K562 (cell line): ENCODE measurements around the gene CDCA7. TPM values are rescaled to one million over a fixed set of nuclear protein-coding genes. Genes with fewer than 3 reads are reported as not detected.

Source experiments
- ARNT ChIP-seq, 2 experiments: fragments of 450-650 bp; IDR thresholded peaks; 2 replicates each; pipeline ENCODE4 v1.6.1; 2016; ENCODE audit warnings: mild to moderate bottlenecking in 1 of 2
- CREB1 ChIP-seq, 2 experiments: sonication (generic) in 1 of 2; formaldehyde crosslinking in 1 of 2; IDR thresholded peaks; 2 replicates each; pipeline versions ENCODE4 v1.6.1 to v1.8.0; 2012 to 2022; ENCODE audit warnings: inconsistent platforms in 1 of 2, mild to moderate bottlenecking in 1 of 2, missing genetic modification reagents in 1 of 2, moderate library complexity in 1 of 2
- DDX20 ChIP-seq: fragments of 450-650 bp; IDR thresholded peaks from 2 replicates; pipeline ENCODE4 v1.6.1; 2016; ENCODE audit warnings: missing genetic modification characterization, low read depth, mild to moderate bottlenecking, missing compliant biosample characterization, moderate library complexity
- FIP1L1 ChIP-seq: fragments of 200-400 bp; formaldehyde crosslinking; IDR thresholded peaks from 2 replicates; pipeline ENCODE4 v1.6.1; 2018; ENCODE audit warnings: mild to moderate bottlenecking, low read depth, low read length; ENCODE audit not compliant: poor library complexity, severe bottlenecking
- FOS ChIP-seq: IDR thresholded peaks from 3 replicates; pipeline ENCODE4 v1.6.1; 2011; ENCODE audit not compliant: insufficient read length; ENCODE audit errors: extremely low read depth
- HDAC3 ChIP-seq: fragments of 450-650 bp; IDR thresholded peaks from 2 replicates; pipeline ENCODE4 v1.6.1; 2018; ENCODE audit warnings: borderline replicate concordance, mild to moderate bottlenecking, moderate library complexity; ENCODE audit not compliant: partially characterized antibody
- KDM5B ChIP-seq: fragments of 200-600 bp; sonication (generic); IDR thresholded peaks from 2 replicates; pipeline ENCODE4 v1.6.1; 2012; ENCODE audit warnings: low read depth, mild to moderate bottlenecking, moderate library complexity, low read length, control low read depth, inconsistent platforms; ENCODE audit not compliant: insufficient replicate concordance
- KHSRP ChIP-seq: fragments of 450-650 bp; IDR thresholded peaks from 2 replicates; pipeline ENCODE4 v1.6.1; 2017
- KLF10 ChIP-seq: fragments of 250-450 bp; sonication (Bioruptor Pico); IDR thresholded peaks from 2 replicates; pipeline ENCODE4 v1.6.1; 2021; ENCODE audit warnings: matching md5 sums
- NFE2 ChIP-seq: IDR thresholded peaks from 2 replicates; pipeline ENCODE4 v1.6.1; 2014; ENCODE audit warnings: antibody characterized with exemption, low read depth
- NR2C1 ChIP-seq, 2 experiments: fragments of 450-650 bp; IDR thresholded peaks; 2 replicates each; pipeline ENCODE4 v1.6.1; 2017; ENCODE audit warnings: mild to moderate bottlenecking in 2 of 2, antibody characterized with exemption in 1 of 2, inconsistent platforms in 1 of 2, missing compliant biosample characterization in 1 of 2, missing genetic modification characterization in 1 of 2
- NR2F6 ChIP-seq: fragments of 450-650 bp; formaldehyde crosslinking; IDR thresholded peaks from 2 replicates; pipeline ENCODE4 v1.4.0; 2020; ENCODE audit warnings: mild to moderate bottlenecking
- NR3C1 ChIP-seq: sonication (generic); formaldehyde crosslinking; IDR thresholded peaks from 2 replicates; pipeline ENCODE4 v1.8.1; 2022; ENCODE audit warnings: missing genetic modification reagents
- PTTG1 ChIP-seq: fragments of 450-650 bp; IDR thresholded peaks from 2 replicates; pipeline ENCODE4 v1.6.1; 2016; ENCODE audit warnings: low read depth, mild to moderate bottlenecking, missing genetic modification characterization, missing compliant biosample characterization
- SMAD3 ChIP-seq: fragments of 450-650 bp; formaldehyde crosslinking; conservative IDR thresholded peaks from 2 replicates; pipeline ENCODE4 v1.4.0; 2020; ENCODE audit warnings: mild to moderate bottlenecking
- STAT5B ChIP-seq: fragments of 250-450 bp; sonication (Bioruptor Pico); IDR thresholded peaks from 2 replicates; pipeline ENCODE4 v1.8.0; 2021; ENCODE audit warnings: mild to moderate bottlenecking, inconsistent platforms
- ZBED1 ChIP-seq: IDR thresholded peaks from 2 replicates; pipeline ENCODE4 v1.6.1; 2014
- ZNF174 ChIP-seq: fragments of 250-450 bp; sonication (Bioruptor Pico); IDR thresholded peaks from 2 replicates; pipeline ENCODE4 v1.4.0; 2020; ENCODE audit warnings: mild to moderate bottlenecking
- ZNF263 ChIP-seq: sonication (generic); formaldehyde crosslinking; IDR thresholded peaks from 2 replicates; pipeline ENCODE4 v1.8.0; 2022; ENCODE audit warnings: mild to moderate bottlenecking, missing genetic modification reagents, borderline replicate concordance
- ZNF444 ChIP-seq: fragments of 250-450 bp; sonication (Bioruptor Pico); IDR thresholded peaks from 2 replicates; pipeline ENCODE4 v1.4.0; 2020; ENCODE audit warnings: mild to moderate bottlenecking, moderate library complexity
- polyA plus RNA-seq, 8 experiments: library from polyadenylated mRNA; depleted of rRNA in 4 of 8; stranded (reverse) in 5 of 8; unstranded in 3 of 8; fragments of >200 nt; fragmentation: Nextera tagmentation in 2 of 8; fragmentation: Illumina TruSeq in 1 of 8; extraction: Ambion mirVana in 2 of 8; extraction: Trizol in 1 of 8; gene quantifications; 2 replicates each; pipeline versions ENCODE4 v1.2.1 to v1.2.3, GENCODE V29; 2011 to 2014; ENCODE audit warnings: inconsistent platforms in 1 of 8, missing spikeins in 1 of 8
- total RNA-seq, 7 experiments: library from RNA; depleted of rRNA in 6 of 7; stranded (reverse); fragments of >200 nt in 6 of 7; fragmentation: Illumina TruSeq in 2 of 7; extraction: Trizol in 2 of 7; gene quantifications; 2 replicates each; pipeline versions ENCODE4 v1.2.1 to v1.2.3, GENCODE V29; 2011 to 2021; ENCODE audit warnings: low replicate concordance in 1 of 7
- TF ChIP-seq, protein P1 (sequence below): sonication (generic); formaldehyde crosslinking; IDR thresholded peaks from 2 replicates; pipeline ENCODE4 v1.5.0; 2020; ENCODE audit warnings: missing genetic modification reagents
- TF ChIP-seq, protein P2 (sequence below): sonication (generic); formaldehyde crosslinking; IDR thresholded peaks from 2 replicates; pipeline ENCODE4 v1.8.1; 2023; ENCODE audit warnings: mild to moderate bottlenecking, missing genetic modification reagents
- TF ChIP-seq, protein P3 (sequence below): fragments of 150-350 bp; conservative IDR thresholded peaks from 2 replicates; pipeline ENCODE4 v1.6.1; 2014; ENCODE audit warnings: low read length

Gene CDCA7
- total and polyA plus RNA-seq, 9 of the 15 experiments (the other 6 are each of a cell fraction or from before 2014, with no cell fraction given), result 28.5 to 122 (median 51.0) TPM

DNA sequence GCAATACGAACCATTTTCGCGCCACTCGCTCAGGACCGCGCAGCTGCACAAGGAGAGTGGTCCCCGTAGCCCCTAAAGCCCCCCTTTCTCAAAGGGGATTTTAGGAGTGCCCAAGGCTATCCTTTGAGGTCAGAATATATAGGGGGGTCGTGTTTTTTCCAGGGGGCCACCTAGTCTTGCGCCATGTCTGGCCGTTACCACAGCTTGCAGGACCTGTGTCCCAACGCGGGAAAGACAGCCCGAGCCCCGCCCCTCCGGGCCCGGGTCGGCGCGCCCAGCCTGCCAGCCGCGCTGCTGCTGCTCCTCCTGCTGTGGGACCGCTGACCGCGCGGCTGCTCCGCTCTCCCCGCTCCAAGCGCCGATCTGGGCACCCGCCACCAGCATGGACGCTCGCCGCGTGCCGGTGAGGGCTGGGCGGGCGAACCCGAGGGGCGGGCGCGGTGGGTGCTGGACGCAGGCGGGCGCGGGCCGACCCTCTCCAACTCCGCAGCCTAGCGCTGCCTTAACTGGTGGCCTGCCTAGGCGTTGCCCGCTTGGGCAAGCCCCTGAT lies at the start of gene CDCA7 (continued):
- TF ChIP-seq KDM5B, result peak; percentile 59
- no peak for TF ChIP-seq ZNF444 (CRISPR knock-in tag)
- TF ChIP-seq ARNT (IDR thresholded peaks at IDR 0.05), result peak; percentile 82 to 99; a peak in 3 of 4 replicates
- no peak for TF ChIP-seq NFE2
- TF ChIP-seq STAT5B, result no peak
- peak; percentile 2 for TF ChIP-seq HDAC3
- TF ChIP-seq FOS, result no peak
- peak; percentile 98 for TF ChIP-seq NR3C1
- no peak for TF ChIP-seq PTTG1 (tag)
- TF ChIP-seq, protein P1, sequence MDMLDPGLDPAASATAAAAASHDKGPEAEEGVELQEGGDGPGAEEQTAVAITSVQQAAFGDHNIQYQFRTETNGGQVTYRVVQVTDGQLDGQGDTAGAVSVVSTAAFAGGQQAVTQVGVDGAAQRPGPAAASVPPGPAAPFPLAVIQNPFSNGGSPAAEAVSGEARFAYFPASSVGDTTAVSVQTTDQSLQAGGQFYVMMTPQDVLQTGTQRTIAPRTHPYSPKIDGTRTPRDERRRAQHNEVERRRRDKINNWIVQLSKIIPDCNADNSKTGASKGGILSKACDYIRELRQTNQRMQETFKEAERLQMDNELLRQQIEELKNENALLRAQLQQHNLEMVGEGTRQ (CRISPR knock-in tag), result no peak
- TF ChIP-seq, protein P2, sequence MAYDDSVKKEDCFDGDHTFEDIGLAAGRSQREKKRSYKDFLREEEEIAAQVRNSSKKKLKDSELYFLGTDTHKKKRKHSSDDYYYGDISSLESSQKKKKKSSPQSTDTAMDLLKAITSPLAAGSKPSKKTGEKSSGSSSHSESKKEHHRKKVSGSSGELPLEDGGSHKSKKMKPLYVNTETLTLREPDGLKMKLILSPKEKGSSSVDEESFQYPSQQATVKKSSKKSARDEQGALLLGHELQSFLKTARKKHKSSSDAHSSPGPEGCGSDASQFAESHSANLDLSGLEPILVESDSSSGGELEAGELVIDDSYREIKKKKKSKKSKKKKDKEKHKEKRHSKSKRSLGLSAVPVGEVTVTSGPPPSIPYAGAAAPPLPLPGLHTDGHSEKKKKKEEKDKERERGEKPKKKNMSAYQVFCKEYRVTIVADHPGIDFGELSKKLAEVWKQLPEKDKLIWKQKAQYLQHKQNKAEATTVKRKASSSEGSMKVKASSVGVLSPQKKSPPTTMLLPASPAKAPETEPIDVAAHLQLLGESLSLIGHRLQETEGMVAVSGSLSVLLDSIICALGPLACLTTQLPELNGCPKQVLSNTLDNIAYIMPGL (CRISPR knock-in tag), result peak; percentile 77; the same call in 1 of the 2 replicates
- no peak for TF ChIP-seq DDX20 (tag)
- no peak for TF ChIP-seq KLF10 (CRISPR knock-in tag)
- TF ChIP-seq FIP1L1, result peak; percentile 16
- TF ChIP-seq SMAD3 (CRISPR knock-in tag), result no peak
- peak; percentile 25; the same call in 1 of the 2 replicates for TF ChIP-seq CREB1 (IDR thresholded peaks at IDR 0.05)
- TF ChIP-seq CREB1 (CRISPR knock-in tag; IDR thresholded peaks at IDR 0.05), result peak; percentile 62; the same call in 1 of the 2 replicates
- no peak for TF ChIP-seq ZNF174
- TF ChIP-seq ZNF263, result peak; percentile 77; the same call in 1 of the 2 replicates
- TF ChIP-seq NR2C1 (IDR thresholded peaks at IDR 0.05), result no peak
- no peak for TF ChIP-seq NR2C1 (tag; IDR thresholded peaks at IDR 0.05)
- TF ChIP-seq NR2F6, result no peak
- no peak; the same call in 1 of the 2 replicates for TF ChIP-seq ZBED1
- TF ChIP-seq, protein P3, sequence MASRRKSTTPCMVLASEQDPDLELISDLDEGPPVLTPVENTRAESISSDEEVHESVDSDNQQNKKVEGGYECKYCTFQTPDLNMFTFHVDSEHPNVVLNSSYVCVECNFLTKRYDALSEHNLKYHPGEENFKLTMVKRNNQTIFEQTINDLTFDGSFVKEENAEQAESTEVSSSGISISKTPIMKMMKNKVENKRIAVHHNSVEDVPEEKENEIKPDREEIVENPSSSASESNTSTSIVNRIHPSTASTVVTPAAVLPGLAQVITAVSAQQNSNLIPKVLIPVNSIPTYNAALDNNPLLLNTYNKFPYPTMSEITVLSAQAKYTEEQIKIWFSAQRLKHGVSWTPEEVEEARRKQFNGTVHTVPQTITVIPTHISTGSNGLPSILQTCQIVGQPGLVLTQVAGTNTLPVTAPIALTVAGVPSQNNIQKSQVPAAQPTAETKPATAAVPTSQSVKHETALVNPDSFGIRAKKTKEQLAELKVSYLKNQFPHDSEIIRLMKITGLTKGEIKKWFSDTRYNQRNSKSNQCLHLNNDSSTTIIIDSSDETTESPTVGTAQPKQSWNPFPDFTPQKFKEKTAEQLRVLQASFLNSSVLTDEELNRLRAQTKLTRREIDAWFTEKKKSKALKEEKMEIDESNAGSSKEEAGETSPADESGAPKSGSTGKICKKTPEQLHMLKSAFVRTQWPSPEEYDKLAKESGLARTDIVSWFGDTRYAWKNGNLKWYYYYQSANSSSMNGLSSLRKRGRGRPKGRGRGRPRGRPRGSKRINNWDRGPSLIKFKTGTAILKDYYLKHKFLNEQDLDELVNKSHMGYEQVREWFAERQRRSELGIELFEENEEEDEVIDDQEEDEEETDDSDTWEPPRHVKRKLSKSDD, result no peak
- no peak for TF ChIP-seq KHSRP
